Glutamatergic neuron (in vitro differentiated cells): ENCODE measurements around the gene ZFP30. TPM values are rescaled to one million over a fixed set of nuclear protein-coding genes. Genes with fewer than 3 reads are reported as not detected.

Experiments used
- DNase-seq: peaks from one replicate; pipeline ENCODE4 v3.0.0; 2022
- H3K27ac Mint-ChIP-seq: one replicate; pipeline ENCODE4 v1.8.0; 2020; ENCODE audit warnings: mild to moderate bottlenecking, mixed read lengths, inconsistent platforms; ENCODE audit not compliant: unreplicated experiment
- H3K27me3 Mint-ChIP-seq: one replicate; pipeline ENCODE4 v1.8.0; 2020; ENCODE audit warnings: mild to moderate bottlenecking, moderate library complexity, mixed read lengths, inconsistent platforms; ENCODE audit not compliant: unreplicated experiment
- H3K36me3 Mint-ChIP-seq: one replicate; pipeline ENCODE4 v1.8.0; 2020; ENCODE audit warnings: mild to moderate bottlenecking, mixed read lengths, inconsistent platforms; ENCODE audit not compliant: unreplicated experiment
- H3K4me1 Mint-ChIP-seq: one replicate; pipeline ENCODE4 v1.8.0; 2020; ENCODE audit warnings: mild to moderate bottlenecking, low read depth, mixed read lengths, inconsistent platforms; ENCODE audit not compliant: unreplicated experiment
- H3K4me3 Mint-ChIP-seq: one replicate; pipeline ENCODE4 v1.8.0; 2020; ENCODE audit warnings: mild to moderate bottlenecking, mixed read lengths, inconsistent platforms; ENCODE audit not compliant: unreplicated experiment
- H3K9me3 Mint-ChIP-seq: one replicate; pipeline ENCODE4 v1.8.0; 2020; ENCODE audit warnings: mild to moderate bottlenecking, moderate library complexity, mixed read lengths, inconsistent platforms; ENCODE audit not compliant: unreplicated experiment
- total RNA-seq: library from RNA; stranded (reverse); fragmentation: NEBNext Ultra II Directional; extraction: Animal tissue kit (Norgen Biotek cat#: 25700); gene quantifications from one replicate; pipeline ENCODE4 v1.2.1, GENCODE V29; 2021; ENCODE audit not compliant: unreplicated experiment
- TF ChIP-seq, protein P1 (sequence below): fragments of 200-600 bp; sonication (generic); IDR thresholded peaks from one replicate; pipeline ENCODE4 v1.5.0; 2021; ENCODE audit not compliant: partially characterized antibody, unreplicated experiment

The ZFP30 gene
- total RNA-seq, 1 donor from 2014 or later = 35.9 TPM

DNA sequence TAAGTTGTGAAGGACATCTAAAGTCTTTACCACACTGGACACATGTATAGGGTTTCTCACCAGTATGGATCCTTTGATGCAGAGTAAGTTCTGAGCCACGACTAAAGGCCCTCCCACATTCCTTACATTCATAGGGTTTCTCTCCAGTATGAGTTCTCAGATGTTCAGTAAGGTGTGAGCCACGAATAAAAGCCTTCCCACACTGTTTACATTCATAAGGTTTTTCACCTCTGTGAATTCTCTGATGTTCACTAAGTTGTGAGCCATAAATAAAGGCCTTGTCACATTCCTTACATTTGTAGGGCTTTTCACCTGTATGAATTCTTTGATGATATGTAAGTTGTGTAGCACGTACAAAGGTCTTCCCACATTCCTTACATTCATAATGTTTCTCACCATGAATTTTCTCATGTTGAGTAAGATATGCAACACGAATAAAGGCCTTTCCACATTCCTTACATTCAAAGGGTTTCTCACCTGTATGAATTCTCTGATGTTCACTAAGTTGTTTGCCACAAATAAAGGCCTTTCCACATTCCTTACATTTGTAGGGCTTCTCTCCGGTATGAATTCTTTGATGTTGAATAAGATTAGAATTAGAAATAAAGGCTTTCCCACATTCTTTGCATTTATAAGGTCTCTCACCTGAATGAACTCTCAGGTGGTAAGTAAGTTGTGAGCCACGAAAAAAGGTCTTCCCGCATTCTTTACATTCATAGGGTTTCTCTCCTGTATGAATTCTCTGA lies 90.5 kb downstream of the ZFP30 start:
- no peak overlapping the region for H3K27ac Mint-ChIP-seq
- no peak for DNase-seq
- TF ChIP-seq, protein P1, sequence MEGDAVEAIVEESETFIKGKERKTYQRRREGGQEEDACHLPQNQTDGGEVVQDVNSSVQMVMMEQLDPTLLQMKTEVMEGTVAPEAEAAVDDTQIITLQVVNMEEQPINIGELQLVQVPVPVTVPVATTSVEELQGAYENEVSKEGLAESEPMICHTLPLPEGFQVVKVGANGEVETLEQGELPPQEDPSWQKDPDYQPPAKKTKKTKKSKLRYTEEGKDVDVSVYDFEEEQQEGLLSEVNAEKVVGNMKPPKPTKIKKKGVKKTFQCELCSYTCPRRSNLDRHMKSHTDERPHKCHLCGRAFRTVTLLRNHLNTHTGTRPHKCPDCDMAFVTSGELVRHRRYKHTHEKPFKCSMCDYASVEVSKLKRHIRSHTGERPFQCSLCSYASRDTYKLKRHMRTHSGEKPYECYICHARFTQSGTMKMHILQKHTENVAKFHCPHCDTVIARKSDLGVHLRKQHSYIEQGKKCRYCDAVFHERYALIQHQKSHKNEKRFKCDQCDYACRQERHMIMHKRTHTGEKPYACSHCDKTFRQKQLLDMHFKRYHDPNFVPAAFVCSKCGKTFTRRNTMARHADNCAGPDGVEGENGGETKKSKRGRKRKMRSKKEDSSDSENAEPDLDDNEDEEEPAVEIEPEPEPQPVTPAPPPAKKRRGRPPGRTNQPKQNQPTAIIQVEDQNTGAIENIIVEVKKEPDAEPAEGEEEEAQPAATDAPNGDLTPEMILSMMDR = no peak
- H3K27me3 Mint-ChIP-seq = no peaks in the 10 kb centered on the region
- peaks cover 12% of the 10 kb centered on the region for H3K9me3 Mint-ChIP-seq
- no peaks in the 10 kb centered on the region for H3K4me1 Mint-ChIP-seq
- H3K4me3 Mint-ChIP-seq = no peak overlapping the region
- peaks cover 66% of the 10 kb centered on the region for H3K36me3 Mint-ChIP-seq

Other genes starting within 250 kb of the ZFP30 start
- 11.8 TPM for gene ZNF569, start 188.0 kb downstream of the ZFP30 start, total RNA-seq
- 14.5 TPM for gene ZNF570, start 186.1 kb downstream of the ZFP30 start, total RNA-seq
- 19.4 TPM for gene ZNF793, start 148.5 kb downstream of the ZFP30 start, total RNA-seq
- 6.1 TPM for gene ZNF571, start 60.7 kb downstream of the ZFP30 start, total RNA-seq
- 2.7 TPM for gene ZNF540, start 60.6 kb downstream of the ZFP30 start, total RNA-seq
- gene ZNF607, start 64.3 kb upstream of the ZFP30 start, total RNA-seq = 12.7 TPM
- gene ZNF573, start 124.1 kb upstream of the ZFP30 start, total RNA-seq = 12.2 TPM